Endothelial cell of umbilical vein (primary cell): Measurements from ENCODE around the gene COX7A2.

Experiments used
- CTCF ChIP-seq, 2 donors: IDR thresholded peaks; 1 replicate in 1 of 2; 2 replicates in 1 of 2; pipeline ENCODE4 v1.5.1; 2011; ENCODE audit warnings: low read length in 2 of 2, mild to moderate bottlenecking in 2 of 2, moderate library complexity in 2 of 2, control low read depth in 1 of 2, inconsistent platforms in 1 of 2, low read depth in 1 of 2; ENCODE audit not compliant: insufficient read depth in 1 of 2; ENCODE audit errors: extremely low read depth in 1 of 2
- EZH2 ChIP-seq: IDR thresholded peaks from 2 replicates; pipeline ENCODE4 v1.6.1; 2012; ENCODE audit warnings: borderline replicate concordance, low read depth, mild to moderate bottlenecking, moderate library complexity, low read length, inconsistent platforms; ENCODE audit not compliant: severe bottlenecking
- POLR2AphosphoS5 ChIP-seq: IDR thresholded peaks from 2 replicates; pipeline ENCODE4 v1.6.1; 2012; ENCODE audit warnings: low read depth, mild to moderate bottlenecking, control low read depth, low read length, moderate library complexity; ENCODE audit not compliant: insufficient read depth

DNA sequence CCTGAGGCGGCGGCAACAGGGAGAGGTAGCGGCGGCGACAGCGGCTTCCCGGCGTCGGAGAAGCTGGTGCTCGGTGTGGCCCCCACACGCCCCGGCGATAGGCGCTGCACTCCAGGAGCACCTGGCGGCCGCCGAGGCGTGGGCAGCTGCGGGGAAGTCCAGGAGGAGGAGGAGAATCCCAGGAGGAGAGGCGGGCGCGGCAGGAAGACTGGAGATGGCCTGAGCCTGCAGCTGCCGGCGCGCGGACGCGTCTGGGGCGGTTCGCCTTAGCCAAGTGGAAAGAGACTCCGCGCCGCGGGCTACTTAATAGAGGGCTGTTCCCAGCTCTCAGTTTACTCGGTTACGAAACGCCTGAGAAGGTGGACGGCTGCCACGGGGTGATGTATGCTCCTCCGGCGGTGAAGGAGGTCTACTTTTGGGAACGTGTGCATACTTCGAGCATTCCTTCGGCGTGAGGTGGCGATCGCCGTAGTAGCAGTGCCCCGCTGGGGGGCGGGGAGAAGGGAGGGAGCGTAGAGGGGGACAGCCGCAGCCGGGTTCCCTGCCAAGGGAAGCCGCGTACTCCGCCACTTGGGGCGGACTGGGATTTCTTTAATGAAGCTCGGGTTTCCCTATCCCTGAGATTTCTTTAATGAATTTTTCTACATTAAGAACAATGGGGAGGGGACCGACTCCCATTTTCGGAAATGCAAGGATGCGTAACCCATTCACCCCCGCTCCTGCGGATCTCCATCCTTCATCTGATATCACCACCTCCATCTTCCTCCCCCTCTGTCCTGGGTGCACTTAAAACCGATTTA lies 37.6 kb downstream of the COX7A2 start, which contains the start of gene COL12A1:
- TF ChIP-seq POLR2AphosphoS5 (peak; percentile 53), CTCF (IDR thresholded peaks at IDR 0.05; ENCODE audit: extremely low read depth in 1 of 2, insufficient read depth in 1 of 2, low read depth in 1 of 2, low read length in 2 of 2) (no peak), EZH2 (no peak)
